HG02884 (cell line): ENCODE data around the gene HCK.

Source experiments
- ATAC-seq: cut with Tn5 transposase; IDR thresholded peaks from one replicate; pipeline ENCODE4 v1.9.1; 2021; ENCODE audit warnings: mild to moderate bottlenecking, moderate library complexity; ENCODE audit not compliant: unreplicated experiment

HCK gene

DNA sequence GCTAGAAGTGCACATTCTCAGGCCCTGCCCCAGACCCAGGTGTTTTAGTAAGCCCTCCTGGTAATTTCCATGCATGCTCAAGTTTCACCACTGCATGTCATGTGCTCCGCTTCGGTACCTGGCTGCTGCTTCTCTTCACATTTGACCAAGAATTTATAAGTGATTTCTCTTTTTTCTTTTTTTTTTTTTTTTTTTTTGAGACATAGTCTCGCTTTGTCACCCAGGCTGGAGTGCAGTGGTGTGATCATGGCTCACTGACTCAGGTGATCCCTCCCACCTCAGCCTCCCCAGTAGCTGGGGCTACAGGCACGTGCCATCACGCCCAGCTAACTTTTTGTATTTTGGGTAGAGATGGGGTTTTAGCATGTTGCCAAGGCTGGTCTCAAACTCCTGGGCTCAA is 73.5 kb downstream of the HCK start:
- no peak for ATAC-seq

- ATAC-seq = no peak
Measured at GRCh38 chr20:32126919-32127318, 74.9 kb downstream of the HCK start.

DNA sequence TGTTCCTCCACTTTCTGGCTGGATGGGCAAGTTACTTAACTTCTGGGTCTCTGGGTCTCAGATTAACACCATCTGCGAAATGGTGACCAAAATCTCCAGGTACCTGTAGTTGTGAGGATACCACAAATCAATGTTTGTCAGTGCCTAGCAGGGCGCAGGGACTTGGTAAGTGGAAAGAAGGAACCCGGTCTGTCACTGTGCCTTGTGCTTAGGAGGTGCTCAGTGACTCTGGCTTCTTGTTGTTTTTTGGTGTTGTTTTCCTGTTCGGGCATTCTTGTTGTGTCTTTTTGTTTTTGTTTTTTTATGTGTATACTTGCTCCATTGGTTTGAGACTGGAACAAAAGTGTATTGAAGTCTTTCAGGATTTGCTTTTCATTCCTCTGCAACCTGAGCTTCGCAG is 75.3 kb downstream of the HCK start:
- ATAC-seq = no peak

DNA sequence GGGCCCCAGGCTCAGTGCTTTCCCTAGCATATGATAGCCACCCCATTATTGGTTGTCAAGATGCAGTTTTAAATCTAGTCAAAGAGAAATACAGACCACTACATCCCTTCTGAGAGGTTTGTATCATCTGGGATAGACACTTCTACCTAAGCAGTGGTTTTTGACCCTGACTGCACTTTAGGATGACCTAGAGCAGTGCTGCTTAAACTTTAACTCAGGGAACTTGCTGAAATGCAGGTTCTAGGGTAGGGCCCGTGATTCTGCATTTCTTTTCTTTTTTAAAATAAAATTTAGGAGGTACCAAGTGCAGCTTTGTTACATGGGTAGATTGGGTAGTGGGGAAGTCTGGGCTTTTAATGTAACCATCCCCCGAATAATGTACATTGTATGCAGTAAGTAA is 76.1 kb downstream of the HCK start:
- no peak for ATAC-seq

DNA sequence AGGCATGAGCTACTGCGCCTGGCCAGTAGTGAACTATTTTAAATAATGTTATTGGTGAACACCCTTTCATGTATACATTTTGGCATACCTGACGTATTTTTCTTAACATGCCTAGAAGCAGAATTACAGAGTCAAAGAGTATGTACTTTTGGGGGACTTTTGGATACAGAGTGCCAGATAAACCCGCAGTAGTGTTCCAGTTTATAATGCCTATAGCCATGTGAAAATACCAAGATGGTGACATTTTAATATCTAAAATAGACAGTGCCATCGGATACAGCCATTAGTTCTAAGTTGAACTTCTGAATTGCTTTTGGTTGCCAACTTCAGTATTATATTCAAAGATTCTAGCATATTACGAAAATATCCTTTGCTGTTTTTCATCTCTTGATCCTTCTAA is 77.8 kb downstream of the HCK start:
- ATAC-seq = no peak

GRCh38 chr20:32130352-32130751 is 78.3 kb downstream of the HCK start:
- no peak for ATAC-seq

DNA sequence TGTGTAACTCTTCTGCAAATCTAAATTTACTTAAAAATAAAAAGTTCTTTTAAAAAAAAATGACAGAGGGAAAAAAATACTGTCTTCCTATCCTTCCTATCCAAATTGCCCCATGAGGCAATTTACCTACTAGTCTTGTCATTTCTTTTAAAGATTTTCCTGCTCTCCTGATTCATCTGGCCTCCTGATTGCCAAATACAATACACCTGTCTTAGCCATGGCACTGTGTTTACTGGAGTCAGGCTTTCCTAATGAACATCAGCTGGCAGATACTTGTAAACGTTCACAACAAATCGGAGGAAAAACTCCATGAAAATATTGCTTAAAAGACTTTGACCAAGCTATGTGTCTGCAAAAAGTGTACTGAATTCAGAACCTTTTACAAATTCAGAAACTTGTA is 78.9 kb downstream of the HCK start:
- no peak for ATAC-seq

- peak; percentile 84 for ATAC-seq
Measured at GRCh38 chr20:32132911-32133549, 81.0 kb downstream of the HCK start.

- no peak for ATAC-seq
Measured at GRCh38 chr20:32134026-32134425, 82.0 kb downstream of the HCK start.

DNA sequence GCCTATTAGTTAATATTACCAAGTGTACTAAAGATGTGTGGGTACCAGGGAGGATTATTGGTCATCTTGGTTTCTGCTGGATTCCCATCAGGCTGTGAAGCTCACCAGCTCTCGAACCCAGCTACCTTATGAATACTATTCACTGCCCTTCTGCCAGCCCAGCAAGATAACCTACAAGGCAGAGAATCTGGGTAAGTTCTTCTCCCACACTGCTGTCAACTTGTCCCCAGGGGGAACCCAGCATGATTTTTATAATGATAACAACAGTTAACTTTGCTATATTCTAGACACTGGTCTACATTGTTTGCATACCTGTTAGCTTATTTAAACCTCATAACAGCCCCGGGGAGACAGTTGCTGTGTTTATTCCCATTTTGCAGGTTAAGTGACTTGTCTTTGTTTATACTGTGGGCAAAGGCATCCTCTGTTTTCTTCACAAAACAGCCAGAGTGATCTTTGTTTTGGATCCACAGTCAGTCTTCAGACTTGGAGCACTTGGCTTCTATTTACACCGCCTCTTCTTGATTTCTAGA is 84.0 kb downstream of the HCK start:
- no peak for ATAC-seq

GRCh38 chr20:32138921-32139320 is 86.9 kb downstream of the HCK start:
- no peak for ATAC-seq

GRCh38 chr20:32139947-32140346 is 87.9 kb downstream of the HCK start:
- no peak for ATAC-seq

GRCh38 chr20:32140603-32141002 is 88.6 kb downstream of the HCK start:
- ATAC-seq = no peak

DNA sequence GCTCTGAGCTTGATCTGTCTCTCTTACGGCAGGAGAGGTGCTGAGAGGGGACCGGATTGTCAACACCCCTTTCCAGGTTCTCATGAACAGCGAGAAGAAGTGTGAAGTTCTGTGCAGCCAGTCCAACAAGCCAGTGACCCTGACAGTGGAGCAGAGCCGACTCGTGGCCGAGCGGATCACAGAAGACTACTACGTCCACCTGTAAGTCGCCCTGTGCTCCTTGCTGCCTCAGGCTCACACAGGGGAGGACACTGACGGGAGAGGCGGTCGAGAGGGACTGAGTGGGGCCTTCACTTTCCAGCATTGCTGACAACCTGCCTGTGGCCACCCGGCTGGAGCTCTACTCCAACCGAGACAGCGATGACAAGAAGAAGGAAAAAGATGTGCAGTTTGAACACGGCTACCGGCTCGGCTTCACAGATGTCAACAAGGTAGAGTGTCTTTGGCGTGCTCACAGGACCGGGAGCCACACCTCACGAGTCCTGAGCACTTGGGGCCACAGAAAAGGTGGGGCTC is 89.5 kb downstream of the HCK start:
- ATAC-seq = no peak

- ATAC-seq = no peak
Measured at GRCh38 chr20:32142088-32142487, 90.0 kb downstream of the HCK start.

- no peak for ATAC-seq
Measured at GRCh38 chr20:32142991-32143390, 90.9 kb downstream of the HCK start.

GRCh38 chr20:32144898-32145662 is 93.0 kb downstream of the HCK start:
- ATAC-seq = no peak

GRCh38 chr20:32149566-32150170 is 97.6 kb downstream of the HCK start:
- ATAC-seq = no peak

DNA sequence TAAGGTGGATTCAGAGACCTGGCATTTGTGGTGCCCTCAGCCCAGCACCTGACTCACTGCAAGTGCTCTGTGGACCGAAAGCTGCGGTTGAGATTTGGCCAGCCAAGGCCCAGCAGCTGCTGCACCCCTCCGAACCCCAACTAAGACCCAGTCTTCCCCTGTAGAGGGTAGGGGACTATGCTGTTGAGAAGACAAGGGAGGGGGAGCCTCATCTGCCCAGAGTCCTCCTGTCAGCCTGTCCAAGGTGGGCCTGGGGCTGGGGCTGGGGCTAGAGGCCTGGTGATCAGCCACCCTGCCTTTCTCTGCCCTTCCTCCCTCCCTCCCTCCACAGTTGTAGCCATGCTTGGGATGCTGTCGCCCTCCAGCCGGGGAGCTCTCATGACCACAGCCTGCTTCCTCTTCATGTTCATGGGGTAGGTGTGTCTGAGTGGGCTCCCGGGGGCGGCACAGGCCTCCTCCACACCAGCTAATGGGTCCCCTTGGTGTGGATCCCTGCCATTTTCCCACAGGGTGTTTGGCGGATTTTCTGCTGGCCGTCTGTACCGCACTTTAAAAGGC is 98.3 kb downstream of the HCK start:
- no peak for ATAC-seq
